ENCODE data around the gene HAAO. TPM values are rescaled to one million over a fixed set of nuclear protein-coding genes. Genes with fewer than 3 reads are reported as not detected.
"Not testable (repeated sequence)": the region's sequence is repeated elsewhere in the genome, so short reads cannot be mapped to it uniquely, and the experiment has no call there.

HAAO gene
- 19.0 TPM for total RNA-seq (ENCODE audit: insufficient read depth, low replicate concordance)

DNA sequence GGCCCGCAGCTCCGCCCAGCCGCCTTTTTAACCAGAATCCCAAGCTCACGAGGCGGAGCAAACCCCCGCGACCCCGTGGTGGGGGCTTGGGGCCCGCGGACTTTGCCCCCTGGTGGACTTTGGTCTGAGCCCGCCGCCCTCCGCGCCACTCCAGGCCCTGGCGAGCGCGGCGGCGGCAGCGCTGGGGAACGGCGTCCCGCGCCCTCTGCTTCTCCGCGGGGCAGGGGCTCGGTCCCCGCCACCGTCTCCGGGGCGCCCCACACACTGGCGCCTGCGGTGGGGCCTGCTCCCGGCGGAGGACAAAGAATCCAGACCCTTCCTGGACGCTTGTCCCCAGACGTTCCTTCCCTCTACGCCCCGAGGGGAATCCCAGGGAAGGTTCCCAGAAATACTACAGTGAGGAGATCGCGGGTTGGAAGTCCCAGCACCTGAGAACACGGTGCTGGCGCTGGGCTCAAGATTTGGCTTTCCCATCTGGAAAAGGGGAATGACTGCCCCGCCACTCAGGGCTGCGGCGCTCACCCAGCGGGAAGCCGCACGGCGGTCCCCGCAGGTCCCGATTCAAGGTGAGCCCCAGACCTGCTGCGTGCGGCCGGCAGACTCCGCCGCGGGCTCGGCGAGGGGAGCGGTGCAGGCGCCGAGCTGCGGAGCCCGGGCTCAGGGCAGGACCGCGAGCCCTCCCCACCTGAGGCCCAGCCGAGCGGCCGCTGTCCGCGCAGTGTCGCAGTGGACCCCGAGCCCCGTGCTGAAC is at the start of gene HAAO:
HAAO (minus strand) TSS at position 1 of the 751 bp plus-strand sequence. CDS start 47 bp downstream, outside the sequence.
- peak; percentile 81 for DNase-seq (ENCODE audit: low spot score)

DNA sequence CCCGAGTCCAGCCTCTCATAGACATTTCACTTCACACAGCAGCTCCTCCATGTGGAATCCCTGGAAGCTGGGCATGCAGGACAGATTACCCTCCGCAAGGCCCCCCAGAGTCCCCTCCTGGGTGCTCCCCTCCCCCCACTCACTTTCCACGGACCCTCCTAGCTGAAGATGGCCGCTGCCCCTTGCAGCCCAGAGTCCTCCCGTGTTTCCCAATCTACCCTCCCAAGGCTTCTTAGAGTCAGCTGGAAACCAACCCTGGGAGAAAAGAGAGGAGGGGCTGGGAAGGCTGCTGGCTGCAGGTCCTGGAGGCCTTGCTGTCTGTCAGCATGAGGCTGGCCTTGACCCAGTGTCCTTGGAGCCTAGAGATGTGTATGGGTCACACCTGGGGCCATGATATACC is 49.0 kb upstream of the HAAO start:
- DNase-seq (ENCODE audit: low spot score), result no peak

DNA sequence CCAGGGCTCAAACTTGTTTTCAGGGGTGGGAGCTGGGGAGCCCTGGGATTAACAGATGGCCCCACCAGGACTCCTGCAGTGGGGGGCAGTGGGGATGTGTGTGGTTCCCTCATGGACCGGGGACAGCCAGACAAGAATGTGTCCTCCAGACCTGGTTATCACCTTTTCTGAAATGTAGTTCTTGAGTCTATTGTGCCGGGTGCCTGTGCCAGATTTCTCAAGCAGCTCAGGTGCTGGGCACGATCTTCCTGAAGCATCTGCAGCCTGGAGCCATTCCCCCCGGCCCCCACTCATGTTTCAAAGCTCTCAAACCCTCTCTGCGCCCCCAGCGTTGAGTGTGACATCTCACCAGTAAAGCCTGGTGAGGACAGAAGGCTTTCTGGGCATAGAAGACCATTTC is 48.4 kb upstream of the HAAO start:
- DNase-seq (ENCODE audit: low spot score), result no peak

DNA sequence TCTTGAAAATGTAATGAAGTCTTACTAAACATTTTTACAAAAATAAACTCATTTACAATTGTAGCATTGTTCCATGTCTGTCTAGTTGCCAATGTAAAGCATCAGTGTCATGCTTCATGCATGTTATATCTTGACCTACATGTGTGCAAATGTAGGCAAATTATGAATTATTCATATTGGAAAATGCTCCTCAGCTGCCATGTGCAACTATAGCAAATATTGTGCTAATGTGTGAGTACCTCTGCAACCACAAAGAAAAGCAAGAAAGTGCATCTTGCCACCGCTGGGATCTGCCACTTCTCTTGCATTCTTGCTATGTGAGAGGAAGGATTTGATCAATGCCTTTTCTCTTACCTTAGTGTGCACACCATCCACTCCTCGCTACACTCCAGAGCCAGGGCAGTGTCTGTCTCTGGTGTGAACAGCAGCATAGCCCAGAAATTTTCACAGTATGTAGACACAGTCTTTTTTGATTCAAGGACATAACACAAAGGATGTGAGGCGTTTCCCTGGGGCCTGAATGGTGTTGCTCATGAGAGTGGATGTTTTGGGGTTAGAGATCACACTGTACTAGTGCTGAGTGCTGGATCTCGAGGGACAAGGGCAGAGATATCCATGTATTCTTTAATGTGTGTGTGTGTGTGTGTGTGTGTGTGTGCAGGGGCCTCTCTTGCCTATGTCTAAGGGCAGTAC is 47.6 kb upstream of the HAAO start:
- DNase-seq (ENCODE audit: low spot score), result no peak

DNA sequence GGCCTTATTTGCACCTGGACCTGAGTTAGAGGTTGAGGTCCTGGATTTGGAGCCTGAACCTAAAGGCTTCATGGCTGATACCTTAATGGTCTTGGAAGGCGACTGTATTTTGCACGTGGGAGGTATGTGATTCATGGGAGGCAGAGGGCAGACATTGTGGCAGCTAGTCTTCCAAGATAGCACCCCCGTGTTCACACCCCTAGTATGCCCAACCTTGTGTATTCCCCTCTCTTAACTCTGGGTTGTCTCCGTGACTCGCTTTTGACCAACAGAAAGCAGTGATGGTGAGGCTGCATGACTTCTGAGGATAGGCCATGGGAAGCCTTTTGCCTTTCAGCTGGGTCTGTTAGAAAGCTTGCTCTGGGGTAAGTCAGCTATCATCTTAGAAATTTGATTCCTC is 45.8 kb upstream of the HAAO start:
- no peak for DNase-seq (ENCODE audit: low spot score)

DNA sequence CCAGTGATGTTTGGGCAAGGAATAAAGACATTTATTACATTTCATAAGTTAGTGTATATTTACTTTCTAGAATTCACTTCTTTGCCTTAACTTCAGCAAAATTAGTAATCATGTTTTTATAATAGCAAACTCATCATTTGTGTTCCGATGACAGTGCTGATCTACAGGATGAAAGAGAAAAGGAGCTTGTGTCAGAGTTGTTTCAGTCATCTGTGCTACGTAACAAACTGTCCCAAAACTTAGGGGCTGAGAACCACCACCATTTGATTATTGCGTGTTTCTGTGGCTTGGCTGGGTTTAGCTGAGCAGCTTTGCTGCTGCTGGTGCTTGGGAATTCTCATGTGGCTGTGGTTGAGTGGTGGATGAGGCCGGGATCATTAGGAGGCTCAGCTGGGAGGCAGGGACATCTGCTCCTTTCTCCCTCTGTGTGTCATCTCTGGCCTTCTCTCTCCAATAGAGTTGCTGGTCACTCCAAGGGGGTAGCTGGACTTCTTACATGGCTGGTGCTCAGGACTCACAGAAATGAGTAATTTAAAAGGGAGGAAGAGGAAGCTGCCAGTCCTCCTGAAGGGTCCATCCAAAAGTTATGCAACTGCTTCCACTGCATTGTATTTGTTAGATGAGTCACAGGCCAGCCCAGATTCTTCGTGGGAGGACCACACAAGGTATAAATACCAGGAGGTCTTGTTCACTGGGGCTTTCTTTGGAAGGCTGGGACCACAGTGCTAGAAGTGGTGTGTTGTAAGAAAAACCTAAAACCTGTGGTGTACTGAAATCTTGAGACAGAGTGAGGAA is 43.4 kb upstream of the HAAO start:
- no peak for DNase-seq (ENCODE audit: low spot score)

DNA sequence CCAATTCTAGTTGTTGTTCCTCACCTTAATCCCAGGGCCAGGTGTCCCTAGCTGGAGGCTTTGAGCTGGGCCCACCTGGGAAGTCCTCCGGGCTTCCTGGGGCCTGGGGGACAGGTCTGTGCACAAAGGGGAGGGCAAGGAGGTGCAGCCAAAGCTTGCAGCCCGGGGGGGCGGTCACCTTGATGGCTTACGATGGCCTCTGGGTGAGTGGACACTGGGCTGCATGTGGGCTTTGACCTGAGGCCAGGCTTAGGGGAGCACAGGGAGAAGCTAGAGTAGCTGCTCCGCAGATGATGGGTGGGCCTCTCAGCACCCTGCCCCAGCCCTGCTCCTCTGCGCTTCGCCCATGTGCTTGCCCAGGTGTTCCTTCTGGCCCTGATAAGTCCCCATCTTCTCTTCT is 41.8 kb upstream of the HAAO start:
- DNase-seq (ENCODE audit: low spot score), result no peak

DNA sequence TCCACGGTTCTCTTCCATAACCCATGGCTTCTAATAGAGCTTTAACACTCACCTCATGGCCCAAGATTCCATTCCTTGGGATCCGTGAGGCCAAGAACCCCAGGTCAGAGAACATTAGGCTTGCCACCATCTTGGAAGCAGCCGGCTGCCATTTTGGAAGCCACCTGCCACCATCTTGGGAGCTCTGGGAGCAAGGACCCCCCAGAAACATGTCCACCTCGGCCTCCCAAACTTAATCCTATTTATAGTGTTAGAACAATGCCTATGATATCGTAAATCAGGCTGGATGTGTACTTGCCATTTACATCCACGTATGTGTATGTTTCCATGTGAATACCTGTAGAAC is 39.9 kb upstream of the HAAO start:
- DNase-seq (ENCODE audit: low spot score), result no peak

DNA sequence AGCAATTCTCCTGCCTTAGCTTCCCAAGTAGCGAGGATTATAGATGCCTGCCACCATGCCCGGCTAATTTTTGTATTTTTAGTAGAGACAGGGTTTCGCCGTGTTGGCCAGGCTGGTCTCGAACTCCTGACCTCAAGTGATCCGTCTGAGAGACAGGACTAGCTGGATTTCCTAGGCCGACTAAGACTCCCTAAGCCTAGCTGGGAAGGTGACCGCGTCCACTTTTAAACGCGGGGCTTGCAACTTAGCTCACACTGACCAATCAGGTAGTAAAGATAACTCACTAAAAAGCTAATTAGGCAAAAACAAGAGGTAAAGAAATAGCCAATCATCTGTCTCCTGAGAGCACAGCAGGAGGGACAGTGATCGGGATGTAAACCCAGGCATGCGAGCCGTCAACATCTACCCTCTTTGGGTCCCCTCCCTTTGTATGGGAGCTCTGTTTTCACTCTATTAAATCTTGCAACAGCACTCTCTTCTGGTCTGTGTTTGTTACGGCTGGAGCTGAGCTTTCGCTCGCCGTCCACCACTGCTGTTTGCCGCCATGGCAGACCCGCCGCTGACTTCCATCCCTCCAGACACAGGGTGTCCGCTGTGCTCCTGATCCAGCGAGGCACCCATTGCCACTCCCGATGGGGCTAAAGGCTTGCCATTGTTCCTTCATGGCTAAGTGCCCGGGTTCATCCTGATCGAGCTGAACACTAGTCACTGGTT is 39.3 kb upstream of the HAAO start:
- DNase-seq (ENCODE audit: low spot score), result not testable (repeated sequence)

DNA sequence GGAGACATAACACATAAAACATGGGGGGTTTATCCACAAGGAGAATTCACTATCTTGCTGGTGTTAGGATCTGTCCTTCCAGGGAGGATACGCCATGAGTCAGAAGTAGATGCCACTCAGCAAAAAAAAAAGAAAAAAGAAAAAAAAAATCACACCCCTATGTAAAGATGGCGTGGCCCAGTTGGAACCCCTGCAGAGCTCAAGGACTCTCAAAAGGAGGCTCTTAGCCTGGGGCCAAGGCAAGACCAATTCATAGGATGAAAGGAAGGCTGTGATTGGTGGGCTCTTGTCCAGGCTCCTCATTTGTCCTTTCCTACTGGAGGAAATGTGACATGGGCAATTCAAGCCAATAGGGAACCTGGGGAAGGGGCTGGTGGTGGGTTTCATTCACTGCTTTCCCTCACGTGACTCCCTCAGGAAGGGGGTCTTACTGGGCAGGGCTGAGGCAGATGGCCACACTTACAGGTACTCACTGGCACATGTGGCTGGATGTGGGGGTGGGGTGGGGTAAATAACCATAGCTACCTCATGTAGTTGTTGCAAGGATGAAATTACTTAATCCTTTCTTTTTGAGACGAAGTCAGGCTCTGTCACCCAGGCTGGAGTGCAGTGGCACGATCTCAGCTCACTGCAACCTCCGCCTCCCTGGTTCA is 38.7 kb upstream of the HAAO start:
- DNase-seq (ENCODE audit: low spot score), result no peak

DNA sequence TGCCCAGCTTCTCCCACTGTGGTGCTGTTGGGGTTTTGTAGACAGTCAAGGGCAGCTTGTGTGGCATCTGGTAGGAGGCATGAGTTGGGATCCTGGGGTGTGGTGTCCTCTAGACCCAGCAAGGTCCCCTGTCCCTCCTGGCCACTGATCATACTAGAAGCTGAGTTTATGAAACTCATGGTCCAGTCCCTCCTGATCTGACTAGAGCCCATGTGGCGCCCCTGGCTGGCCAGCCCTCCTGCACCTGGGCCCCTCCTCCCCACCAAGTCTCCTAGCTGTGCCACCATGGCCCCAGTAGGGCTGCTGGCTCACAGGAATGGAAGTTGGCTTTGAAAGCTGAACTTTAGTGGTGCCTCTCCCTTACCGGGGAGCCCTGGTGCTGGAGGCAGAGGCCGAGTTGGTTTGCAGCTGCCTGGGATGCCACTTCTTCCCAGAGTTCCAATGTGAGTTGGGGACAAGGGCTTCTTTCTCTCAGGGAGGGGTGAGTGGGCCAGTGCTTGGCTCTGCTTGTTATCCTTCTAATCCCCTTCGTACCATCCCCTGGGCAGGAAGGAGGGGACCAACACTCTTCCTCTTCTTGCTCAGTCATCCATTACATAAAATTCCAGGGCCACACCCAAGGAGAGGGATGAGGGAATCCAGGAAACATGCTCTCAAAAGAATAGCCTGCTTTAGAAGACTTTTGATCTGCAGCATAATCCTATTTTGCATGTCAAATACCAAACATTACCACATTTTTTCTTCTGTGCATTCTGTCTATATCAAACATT is 37.5 kb upstream of the HAAO start:
- peak; percentile 76 for DNase-seq (ENCODE audit: low spot score)

DNA sequence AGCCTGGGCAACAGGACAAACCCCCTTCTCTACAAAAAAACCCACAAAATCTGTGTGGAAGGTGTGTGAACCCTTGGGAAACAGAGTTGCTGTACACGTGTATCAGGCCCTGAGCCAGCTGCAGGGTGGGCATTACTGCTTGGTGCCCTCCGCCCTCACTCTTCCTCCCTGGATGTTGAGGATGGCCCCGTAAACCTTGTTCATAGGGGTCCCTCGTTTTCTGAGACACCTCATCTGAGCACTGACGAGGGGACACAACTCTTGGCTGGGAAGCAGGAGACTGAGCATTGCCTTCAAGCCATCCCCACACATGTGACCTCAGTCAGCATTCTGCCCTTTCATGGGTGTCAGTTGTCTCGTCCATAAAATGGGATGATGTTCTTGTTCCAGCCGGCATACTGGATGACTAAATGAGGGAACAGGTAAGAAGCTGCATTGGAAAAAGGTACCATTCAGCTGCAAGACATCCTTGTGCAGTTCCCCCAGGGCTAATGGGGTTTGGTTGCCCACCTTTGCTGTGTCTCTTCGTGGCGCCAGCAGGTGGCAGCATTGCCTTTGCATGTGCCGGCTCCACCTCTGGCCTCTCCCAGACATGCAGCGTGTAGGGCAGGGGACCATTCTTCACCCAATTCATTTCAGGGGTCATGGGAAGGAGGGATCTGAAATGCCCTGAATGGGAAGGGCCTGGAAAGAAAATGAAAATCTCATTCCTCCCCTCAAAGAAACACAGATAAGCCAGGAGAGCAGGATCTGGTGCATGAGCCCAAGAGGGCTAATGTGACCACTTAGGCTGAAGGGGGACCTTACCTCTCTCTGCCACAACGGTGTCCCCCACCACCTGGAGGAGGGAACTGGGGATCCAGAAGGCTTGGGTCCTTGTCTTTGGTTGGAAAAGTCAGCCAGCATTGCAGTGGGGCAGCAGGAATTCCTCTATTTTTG is 36.4 kb upstream of the HAAO start:
- DNase-seq (ENCODE audit: low spot score), result peak; percentile 78

DNA sequence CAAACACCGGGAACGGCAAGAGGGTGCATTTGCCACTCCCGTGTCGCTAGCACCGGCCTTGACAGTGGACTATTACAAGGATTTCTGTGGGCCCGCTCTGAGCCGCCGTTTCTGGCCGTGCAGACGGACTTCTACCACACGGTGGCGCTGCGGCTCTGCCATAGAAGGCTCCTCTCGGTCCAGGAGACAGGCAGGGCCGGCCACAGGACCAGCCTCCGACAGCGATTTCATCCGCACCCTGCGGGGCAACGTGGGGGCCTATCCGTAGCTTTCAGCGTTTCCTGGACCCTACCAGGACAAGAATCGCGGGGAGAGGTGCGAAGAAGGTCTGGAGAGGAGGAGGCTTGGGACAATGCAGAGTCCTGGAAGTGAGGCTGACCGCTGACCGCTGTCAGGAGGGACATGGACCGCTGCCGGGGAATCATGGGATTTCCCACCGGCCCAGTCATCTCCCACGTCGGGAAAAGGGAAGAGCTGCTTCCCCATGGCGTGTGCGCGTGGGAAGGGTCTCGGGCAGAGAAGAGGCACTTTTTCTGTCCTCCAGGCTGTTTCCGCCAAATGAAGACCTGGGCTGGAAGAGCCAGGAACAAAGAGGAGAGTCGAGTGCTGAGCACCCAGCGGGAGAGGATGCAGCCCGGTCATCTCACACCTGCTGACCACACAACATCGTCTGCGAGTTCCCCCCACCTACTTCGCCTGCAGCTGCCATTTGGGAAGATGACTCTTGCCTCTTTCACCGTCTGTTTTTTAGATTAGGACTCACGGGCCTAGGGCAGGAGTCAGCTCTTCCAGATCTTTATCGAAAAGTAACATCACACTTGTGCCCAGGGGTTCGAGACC is 35.5 kb upstream of the HAAO start:
- peak; percentile 89 for DNase-seq (ENCODE audit: low spot score)

DNA sequence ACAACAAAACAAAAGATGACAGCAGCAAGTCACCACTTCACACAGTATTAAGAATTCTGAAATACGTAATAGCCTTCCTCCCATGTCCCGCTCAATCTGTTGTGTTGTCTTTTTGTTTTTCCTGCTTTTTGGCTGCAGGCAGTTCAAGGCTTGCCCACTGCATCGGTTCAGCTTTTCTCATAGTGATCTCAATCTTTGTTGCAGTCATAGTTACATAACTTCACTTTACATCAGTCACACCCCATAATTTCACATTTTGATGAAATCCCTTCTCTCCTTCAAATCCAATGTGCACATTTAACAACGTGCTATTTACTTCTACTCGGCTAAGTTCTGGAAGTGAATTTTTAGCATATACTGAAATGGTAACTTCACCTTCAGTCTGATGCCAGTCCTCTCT is 33.8 kb upstream of the HAAO start:
- no peak for DNase-seq (ENCODE audit: low spot score)

DNA sequence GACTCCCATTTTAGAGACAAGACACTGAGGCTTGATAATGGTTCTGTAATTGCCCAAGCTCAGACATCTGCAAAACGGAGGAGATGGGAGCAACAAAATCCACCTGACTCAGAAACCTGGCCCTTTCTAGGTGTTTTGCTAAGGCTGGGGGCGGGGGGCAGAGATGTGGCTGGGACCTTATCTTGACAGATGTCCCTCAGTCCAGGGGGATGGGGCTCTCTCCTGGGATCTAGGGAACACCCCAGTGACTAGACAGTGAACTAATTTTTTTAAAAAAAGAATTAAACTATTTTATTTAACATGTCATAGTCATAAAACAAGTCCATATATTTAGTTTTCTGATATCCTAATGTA is 32.0 kb upstream of the HAAO start:
- DNase-seq (ENCODE audit: low spot score), result no peak

DNA sequence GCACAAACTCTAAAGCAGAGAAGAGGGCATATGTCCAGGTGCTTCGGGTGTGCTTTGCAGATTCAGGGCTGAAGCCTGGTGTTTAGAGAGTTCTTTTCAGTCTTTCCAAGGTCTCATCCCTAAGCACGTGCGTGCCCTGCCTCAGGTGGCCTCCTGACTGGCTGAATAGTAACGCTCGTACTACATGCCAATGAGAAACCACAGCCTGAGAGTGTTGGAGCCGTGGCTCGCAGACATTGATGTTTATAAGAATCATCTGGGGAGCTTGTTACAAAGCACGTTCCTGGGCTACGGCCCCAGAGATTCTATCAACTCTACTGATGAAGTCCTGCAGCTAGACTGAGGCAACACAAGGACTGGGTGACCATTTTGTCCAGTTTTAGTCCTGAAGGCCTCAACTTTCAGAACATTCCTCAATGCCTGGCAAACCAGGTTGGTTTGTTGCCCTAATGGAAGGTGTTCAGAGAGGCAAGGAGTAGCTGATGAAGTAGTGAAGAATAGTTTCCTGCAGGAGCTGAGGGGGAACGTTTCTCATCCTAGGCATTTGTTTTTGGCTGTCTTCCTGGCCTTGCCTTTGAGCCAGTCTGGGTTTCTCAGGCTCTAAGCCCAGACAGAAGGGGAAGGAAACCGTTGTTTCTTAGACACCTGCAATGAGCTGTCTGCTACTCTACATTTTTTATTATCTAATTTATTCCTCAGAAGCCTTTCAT is 31.5 kb upstream of the HAAO start:
- no peak for DNase-seq (ENCODE audit: low spot score)

DNA sequence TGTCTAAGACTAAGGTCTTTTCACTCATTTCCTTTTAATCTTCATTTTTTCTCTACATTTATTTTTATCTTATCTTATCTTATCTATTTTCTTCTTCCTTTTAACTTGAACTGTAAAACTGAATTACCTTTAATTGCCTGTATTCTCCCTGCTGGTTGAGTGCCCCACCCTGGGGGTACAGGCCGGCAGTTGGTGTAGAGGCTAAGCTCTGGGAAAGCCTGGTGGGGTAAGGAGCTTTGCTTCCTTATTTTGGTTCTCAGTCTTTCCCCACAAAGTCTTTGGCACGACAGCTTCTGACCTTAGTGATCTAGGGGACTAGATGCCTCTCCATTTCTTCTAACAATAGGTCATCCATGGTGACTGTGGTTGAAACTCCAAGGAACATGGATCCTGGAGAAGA is 26.8 kb upstream of the HAAO start:
- no peak for DNase-seq (ENCODE audit: low spot score)

DNA sequence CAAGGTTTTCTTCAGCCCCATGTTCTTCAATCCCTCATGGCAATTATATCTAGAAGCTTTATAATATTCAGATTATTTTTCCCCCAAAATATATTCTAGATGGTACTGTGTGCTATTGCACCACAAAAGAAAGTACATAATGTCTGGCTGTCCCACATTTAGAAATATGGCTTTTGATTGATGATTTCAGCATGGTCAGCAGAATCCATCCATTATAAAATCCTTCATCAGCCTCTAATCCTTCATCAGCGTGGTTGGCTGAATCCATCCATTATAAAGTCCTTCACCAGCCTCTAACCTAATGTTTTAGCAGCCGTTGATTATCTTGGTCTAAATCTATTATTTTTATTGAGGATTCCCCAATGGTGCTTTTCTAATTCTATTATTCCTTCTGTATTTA is 23.3 kb upstream of the HAAO start:
- no peak for DNase-seq (ENCODE audit: low spot score)

All from umbilical cord (tissue), 2 donors.